GM12865 (cell line): ENCODE results near the gene PSMD2.
"Not testable (repeated sequence)": the region's sequence is repeated elsewhere in the genome, so short reads cannot be mapped to it uniquely, and the experiment has no call there.

ENCODE experiments used
- DNase-seq: peaks from one replicate; pipeline ENCODE4 v3.0.0; 2010; ENCODE audit warnings: low read depth
- H3K4me3 ChIP-seq: 2 replicates; pipeline ENCODE4 v1.5.1; 2011; ENCODE audit warnings: mild to moderate bottlenecking, low read depth, low read length, control low read depth
- TF ChIP-seq, protein P1 (sequence below): IDR thresholded peaks from 2 replicates; pipeline ENCODE4 v1.5.1; 2011; ENCODE audit warnings: low read length, control low read depth, low read depth, inconsistent platforms; ENCODE audit not compliant: insufficient read depth; ENCODE audit errors: missing control alignments

The PSMD2 gene

DNA sequence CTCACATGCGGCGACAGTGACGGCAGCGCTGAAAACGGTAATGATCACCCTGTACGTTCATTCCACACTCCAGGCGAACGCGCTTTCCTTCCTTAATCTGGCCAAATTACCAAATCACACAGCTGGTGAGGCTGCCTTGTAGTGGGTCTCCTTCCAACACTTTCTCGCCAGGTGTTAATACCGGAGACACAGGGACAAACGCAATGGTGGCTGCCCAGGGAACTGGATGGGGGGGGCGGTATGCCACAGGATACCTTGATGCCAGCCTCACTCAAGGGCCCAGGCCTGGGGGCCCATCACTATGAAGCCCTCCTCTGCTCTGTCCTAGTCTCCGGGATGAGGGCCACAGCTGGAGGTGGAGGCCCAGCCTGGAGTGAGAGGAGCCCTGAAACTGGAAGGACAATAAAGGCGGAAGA is 36.3 kb upstream of the PSMD2 start:
- TF ChIP-seq, protein P1, sequence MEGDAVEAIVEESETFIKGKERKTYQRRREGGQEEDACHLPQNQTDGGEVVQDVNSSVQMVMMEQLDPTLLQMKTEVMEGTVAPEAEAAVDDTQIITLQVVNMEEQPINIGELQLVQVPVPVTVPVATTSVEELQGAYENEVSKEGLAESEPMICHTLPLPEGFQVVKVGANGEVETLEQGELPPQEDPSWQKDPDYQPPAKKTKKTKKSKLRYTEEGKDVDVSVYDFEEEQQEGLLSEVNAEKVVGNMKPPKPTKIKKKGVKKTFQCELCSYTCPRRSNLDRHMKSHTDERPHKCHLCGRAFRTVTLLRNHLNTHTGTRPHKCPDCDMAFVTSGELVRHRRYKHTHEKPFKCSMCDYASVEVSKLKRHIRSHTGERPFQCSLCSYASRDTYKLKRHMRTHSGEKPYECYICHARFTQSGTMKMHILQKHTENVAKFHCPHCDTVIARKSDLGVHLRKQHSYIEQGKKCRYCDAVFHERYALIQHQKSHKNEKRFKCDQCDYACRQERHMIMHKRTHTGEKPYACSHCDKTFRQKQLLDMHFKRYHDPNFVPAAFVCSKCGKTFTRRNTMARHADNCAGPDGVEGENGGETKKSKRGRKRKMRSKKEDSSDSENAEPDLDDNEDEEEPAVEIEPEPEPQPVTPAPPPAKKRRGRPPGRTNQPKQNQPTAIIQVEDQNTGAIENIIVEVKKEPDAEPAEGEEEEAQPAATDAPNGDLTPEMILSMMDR = no peak
- no peak for DNase-seq
- no peak overlapping the region for H3K4me3 ChIP-seq

DNA sequence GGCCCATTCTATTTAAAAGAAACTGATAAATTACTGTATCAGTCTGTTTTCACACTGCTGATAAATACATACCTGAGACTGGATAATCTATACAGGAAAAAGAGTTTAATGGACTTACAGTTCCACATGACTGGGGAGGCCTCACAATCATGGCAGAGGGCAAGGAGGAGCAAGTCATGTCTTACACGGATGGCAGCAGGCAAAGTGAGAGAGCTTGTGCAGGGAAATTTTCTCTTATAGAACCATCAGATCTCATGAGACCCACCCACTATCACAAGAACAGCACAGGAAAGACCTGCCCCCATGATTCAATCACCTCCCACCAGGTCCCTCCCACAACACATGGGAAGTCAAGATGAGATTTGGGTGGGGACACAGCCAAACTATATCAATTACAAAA is 31.8 kb upstream of the PSMD2 start:
- not testable (repeated sequence) for DNase-seq

DNA sequence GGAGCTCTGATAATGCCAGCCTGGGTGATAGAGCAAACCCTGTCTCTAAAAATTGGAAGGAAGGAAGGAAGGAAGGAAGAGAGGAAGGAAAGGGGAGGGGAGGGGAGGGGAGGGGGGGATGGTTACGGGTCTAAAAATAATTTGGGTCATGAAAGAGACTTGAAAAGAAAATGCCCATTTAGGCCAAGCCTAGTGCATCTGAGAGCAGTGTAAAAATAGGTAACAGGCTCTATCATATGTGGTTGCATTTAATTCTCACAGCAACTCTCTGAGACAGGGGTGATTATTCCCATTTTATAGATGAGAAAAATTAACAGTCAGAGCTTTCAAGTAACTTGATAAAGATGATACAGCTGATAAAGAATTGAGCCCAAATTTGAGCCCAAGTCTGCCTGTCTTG is 26.8 kb upstream of the PSMD2 start:
- no peak overlapping the region for H3K4me3 ChIP-seq
- no peak for DNase-seq
- TF ChIP-seq, protein P1 = no peak

More for the DNA sequence above, 31.8 kb upstream of the PSMD2 start:
- not testable (repeated sequence) for H3K4me3 ChIP-seq

DNA sequence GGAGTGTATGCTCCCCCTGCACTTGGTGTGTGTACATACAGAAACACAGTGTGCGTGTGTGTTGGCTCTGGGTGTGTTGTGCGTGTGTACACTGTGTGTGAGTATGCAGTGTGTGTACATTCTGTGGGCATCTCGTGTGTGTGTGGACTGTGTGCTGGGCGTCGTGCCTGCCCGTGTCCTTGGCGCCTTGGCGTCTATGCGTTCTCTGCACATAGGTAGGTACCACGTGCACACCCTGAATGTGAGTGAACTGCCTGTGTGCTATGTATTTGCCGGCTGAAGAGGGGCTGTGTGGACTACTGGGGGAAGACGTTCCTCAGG is 23.7 kb upstream of the PSMD2 start:
- no peak for DNase-seq
- no peak overlapping the region for H3K4me3 ChIP-seq
- TF ChIP-seq, protein P1 = no peak

GRCh38 chr3:184275961-184276910 is 22.8 kb upstream of the PSMD2 start, which contains the start of gene ECE2:
Gene ECE2 (plus strand): TSS chr3:184276022. CDS start chr3:184276154, 132 bp downstream.
- no peak for DNase-seq
- TF ChIP-seq, protein P1 = no peak
- H3K4me3 ChIP-seq = no peak within 1 kb of the TSS

DNA sequence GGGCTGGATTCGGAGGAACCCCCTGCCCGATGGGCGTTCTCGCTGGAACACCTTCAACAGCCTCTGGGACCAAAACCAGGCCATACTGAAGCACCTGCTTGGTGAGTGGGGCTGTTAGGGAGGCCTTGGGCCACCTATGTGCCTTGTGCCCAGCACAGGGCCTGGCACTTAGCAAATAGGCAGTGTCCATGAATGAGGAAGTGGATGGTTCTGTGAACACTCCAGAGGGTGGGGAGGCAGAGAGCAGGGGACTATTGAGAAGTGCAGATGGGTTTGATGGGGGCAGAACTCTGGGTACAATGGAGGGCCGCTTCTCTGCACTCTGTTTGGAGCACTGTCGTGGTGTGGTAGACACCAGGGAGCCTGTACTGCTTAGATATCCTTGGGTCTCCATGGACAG is 21.7 kb upstream of the PSMD2 start:
- TF ChIP-seq, protein P1 = no peak
- no peak for DNase-seq
- H3K4me3 ChIP-seq = no peak overlapping the region

- no peak overlapping the region for H3K4me3 ChIP-seq
- DNase-seq = no peak
- TF ChIP-seq, protein P1 = no peak
These were observed 16.1 kb upstream of the PSMD2 start for GRCh38 chr3:184282941-184283340.
